GM12892 (cell line): ENCODE data around the gene TACC3.

Experiments used
- POLR2A ChIP-seq: IDR thresholded peaks from 2 replicates; pipeline ENCODE4 v1.6.1; 2011; ENCODE audit warnings: low read depth, low read length, control low read depth
- POLR2AphosphoS5 ChIP-seq: IDR thresholded peaks from 2 replicates; pipeline ENCODE4 v1.6.1; 2011; ENCODE audit warnings: low read depth, low read length, control low read depth

GRCh38 chr4:1756079-1756478 is 34.8 kb downstream of the TACC3 start:
- no peak for TF ChIP-seq POLR2A
- no peak for TF ChIP-seq POLR2AphosphoS5
